ENCODE data around the gene ARHGAP28.

ARHGAP28 gene

DNA sequence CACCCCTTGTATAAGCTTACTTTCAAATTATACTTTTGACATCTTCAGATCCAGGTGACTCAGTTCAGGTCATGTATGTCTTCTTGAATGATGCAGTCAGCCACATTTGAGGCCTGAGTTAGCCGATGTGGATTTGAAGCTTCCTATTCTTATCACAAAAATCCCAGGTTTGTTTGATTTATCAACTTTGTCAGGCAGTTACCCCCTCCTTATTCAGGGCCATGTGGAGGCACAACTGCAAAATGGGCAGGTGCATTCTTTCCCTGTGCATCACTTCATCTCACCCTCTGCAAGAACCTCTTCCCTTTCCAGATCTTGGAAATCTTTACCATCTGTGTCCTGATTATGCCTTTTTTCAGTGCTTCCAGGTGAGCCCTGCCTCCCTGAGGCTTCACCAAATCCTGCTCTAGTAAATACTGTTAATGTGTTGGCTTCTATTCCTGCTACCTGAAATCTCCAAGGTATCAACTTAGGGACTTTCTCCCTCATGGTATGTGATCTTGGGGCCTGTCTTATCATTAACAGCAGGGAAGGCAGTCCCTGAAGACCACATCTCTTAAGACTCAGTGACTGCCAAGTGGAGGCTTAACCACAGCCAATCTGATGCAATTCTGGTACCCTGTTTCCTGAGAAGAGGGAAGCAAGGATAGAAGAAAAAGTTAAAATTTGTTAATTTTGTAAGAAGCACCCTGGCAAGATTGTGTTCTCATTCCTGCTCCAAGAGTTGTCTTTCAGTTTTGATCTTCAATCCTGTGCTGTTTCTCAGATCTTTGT is 9.4 kb upstream of the ARHGAP28 start:
- DNase-seq (ENCODE audit: extremely low read depth, low read depth), result no peak
- TF ChIP-seq, protein P1, sequence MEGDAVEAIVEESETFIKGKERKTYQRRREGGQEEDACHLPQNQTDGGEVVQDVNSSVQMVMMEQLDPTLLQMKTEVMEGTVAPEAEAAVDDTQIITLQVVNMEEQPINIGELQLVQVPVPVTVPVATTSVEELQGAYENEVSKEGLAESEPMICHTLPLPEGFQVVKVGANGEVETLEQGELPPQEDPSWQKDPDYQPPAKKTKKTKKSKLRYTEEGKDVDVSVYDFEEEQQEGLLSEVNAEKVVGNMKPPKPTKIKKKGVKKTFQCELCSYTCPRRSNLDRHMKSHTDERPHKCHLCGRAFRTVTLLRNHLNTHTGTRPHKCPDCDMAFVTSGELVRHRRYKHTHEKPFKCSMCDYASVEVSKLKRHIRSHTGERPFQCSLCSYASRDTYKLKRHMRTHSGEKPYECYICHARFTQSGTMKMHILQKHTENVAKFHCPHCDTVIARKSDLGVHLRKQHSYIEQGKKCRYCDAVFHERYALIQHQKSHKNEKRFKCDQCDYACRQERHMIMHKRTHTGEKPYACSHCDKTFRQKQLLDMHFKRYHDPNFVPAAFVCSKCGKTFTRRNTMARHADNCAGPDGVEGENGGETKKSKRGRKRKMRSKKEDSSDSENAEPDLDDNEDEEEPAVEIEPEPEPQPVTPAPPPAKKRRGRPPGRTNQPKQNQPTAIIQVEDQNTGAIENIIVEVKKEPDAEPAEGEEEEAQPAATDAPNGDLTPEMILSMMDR (IDR thresholded peaks at IDR 0.05; ENCODE audit: low read depth, low read length, missing control alignments), result no peak
- no peak overlapping the region for H3K4me3 ChIP-seq (replicated peaks; ENCODE audit: low read depth, low read length)

DNA sequence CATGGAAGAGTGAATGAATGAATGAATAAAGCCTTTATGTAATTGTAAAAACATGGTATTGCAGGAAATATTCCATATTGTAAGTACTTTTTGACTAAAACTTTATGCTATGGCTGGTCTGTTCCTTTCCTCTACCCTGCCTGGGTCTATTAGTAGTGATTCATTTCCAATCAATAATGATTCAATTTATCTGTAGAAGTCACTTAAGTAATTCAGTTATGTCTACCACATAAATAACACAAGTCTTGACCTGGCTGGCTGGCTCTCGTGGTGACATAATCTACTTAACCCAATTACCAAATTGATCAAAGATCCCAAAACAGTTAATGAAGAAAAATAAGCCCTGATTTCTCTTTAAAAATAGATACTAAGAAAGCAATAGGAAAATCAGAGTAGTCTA is 7.8 kb upstream of the ARHGAP28 start:
- no peak overlapping the region for H3K4me3 ChIP-seq (replicated peaks; ENCODE audit: low read depth, low read length)
- no peak for DNase-seq (ENCODE audit: extremely low read depth, low read depth)
- TF ChIP-seq, protein P1 (IDR thresholded peaks at IDR 0.05; ENCODE audit: low read depth, low read length, missing control alignments), result no peak

DNA sequence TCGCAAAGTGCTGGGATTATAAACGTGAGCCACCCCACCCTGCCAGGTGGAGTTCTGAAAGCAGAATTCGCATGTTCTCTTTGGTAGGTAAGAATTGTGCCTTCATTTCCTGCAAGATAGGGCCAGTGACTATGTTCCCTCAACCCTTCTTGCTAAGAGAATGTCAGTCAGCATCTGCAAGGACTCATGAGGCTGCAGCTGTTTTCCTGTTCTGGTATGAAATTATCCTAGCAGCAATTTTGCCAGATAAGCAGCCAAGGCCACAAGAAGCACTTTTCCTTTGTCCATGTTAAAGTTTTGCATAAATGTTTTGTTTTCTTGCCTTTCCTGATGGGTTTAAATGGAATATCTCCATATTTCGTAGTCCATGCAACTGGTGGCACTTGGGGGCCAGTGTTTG is 6.8 kb upstream of the ARHGAP28 start:
- H3K4me3 ChIP-seq (replicated peaks; ENCODE audit: low read depth, low read length), result no peak overlapping the region
- TF ChIP-seq, protein P1 (IDR thresholded peaks at IDR 0.05; ENCODE audit: low read depth, low read length, missing control alignments), result no peak
- no peak for DNase-seq (ENCODE audit: extremely low read depth, low read depth)

DNA sequence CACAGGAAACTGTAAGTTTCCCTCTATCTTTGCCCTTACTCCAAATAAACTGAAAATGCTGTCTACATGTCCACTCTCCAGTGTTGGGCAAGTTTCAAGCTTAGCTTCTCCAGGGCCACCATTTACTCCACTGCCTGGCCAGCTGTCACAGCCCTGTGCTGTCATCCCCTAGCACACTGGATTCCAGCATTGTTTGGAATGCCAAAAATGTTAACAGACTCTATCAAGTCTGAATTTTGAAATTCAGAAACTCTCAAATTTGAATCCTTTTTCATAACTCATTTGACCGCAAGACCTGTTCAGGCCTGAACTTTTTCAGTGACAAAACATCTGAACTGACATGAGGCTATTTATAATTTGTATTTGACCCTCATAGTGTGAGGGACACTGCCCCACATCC is 5.2 kb upstream of the ARHGAP28 start:
- DNase-seq (ENCODE audit: extremely low read depth, low read depth), result no peak
- TF ChIP-seq, protein P1 (IDR thresholded peaks at IDR 0.05; ENCODE audit: low read depth, low read length, missing control alignments), result no peak
- no peak overlapping the region for H3K4me3 ChIP-seq (replicated peaks; ENCODE audit: low read depth, low read length)

- TF ChIP-seq, protein P1 (IDR thresholded peaks at IDR 0.05; ENCODE audit: low read depth, low read length, missing control alignments), result no peak
- no peak for DNase-seq (ENCODE audit: extremely low read depth, low read depth)
- peak overlapping the region; percentile 55; the same call in 1 of the 2 replicates for H3K4me3 ChIP-seq (replicated peaks; ENCODE audit: low read depth, low read length)
Measured at GRCh38 chr18:6728331-6728730, 1.2 kb upstream of the ARHGAP28 start.

- DNase-seq (ENCODE audit: extremely low read depth, low read depth), result no peak
- peak overlapping the region; percentile 55 for H3K4me3 ChIP-seq (replicated peaks; ENCODE audit: low read depth, low read length)
- TF ChIP-seq, protein P1 (IDR thresholded peaks at IDR 0.05; ENCODE audit: low read depth, low read length, missing control alignments), result no peak
Measured at GRCh38 chr18:6728809-6729246, 688 bp upstream of the ARHGAP28 start.
